GM23338 (cell line): ENCODE data around the gene HOXC5. TPM values are rescaled to one million over a fixed set of nuclear protein-coding genes. Genes with fewer than 3 reads are reported as not detected.
A peak's percentile ranks its signal among the peaks of the same experiment; 100 is the strongest.

ENCODE experiments used
- ATAC-seq: fragments of 200-7000 bp; cut with Tn5 transposase; 3 replicates; pipeline ENCODE4 v1.9.1; 2020
- DNase-seq: peaks from one replicate; pipeline ENCODE4 v3.0.0-alpha.2; 2015; ENCODE audit warnings: low spot score
- H2AFZ ChIP-seq: fragments of 200-600 bp; sonication (generic); 2 replicates; pipeline ENCODE4 v1.8.0; 2016; ENCODE audit warnings: antibody characterized with exemption, mild to moderate bottlenecking, moderate library complexity
- H3F3A ChIP-seq: fragments of 200-600 bp; sonication (generic); replicated peaks from 2 replicates; pipeline ENCODE4 v1.8.0; 2017; ENCODE audit warnings: antibody characterized with exemption, mixed run types, low read depth
- H3K27ac ChIP-seq: fragments of 200-600 bp; sonication (generic); 2 replicates; pipeline ENCODE4 v1.6.1; 2016; ENCODE audit warnings: low read depth
- H3K27me3 ChIP-seq: fragments of 200-600 bp; sonication (generic); 2 replicates; pipeline ENCODE4 v1.8.0; 2016; ENCODE audit warnings: mild to moderate bottlenecking, mixed run types, moderate library complexity; ENCODE audit not compliant: insufficient read depth
- H3K36me3 ChIP-seq: fragments of 200-600 bp; sonication (generic); 2 replicates; pipeline ENCODE4 v1.8.0; 2016; ENCODE audit warnings: mild to moderate bottlenecking; ENCODE audit not compliant: insufficient read depth
- H3K4me1 ChIP-seq: fragments of 200-600 bp; sonication (generic); 2 replicates; pipeline ENCODE4 v1.8.0; 2016; ENCODE audit warnings: mild to moderate bottlenecking, moderate library complexity; ENCODE audit not compliant: insufficient read depth
- H3K4me2 ChIP-seq: fragments of 200-600 bp; sonication (generic); 2 replicates; pipeline ENCODE4 v1.7.1; 2017; ENCODE audit warnings: mixed run types
- H3K4me3 ChIP-seq: fragments of 200-600 bp; sonication (generic); 2 replicates; pipeline ENCODE4 v1.6.1; 2016; ENCODE audit warnings: mixed run types
- H3K79me2 ChIP-seq: fragments of 200-600 bp; sonication (generic); replicated peaks from 2 replicates; pipeline ENCODE4 v1.8.0; 2017; ENCODE audit warnings: mild to moderate bottlenecking; ENCODE audit not compliant: insufficient read depth
- H3K9me2 ChIP-seq: fragments of 200-600 bp; sonication (generic); 2 replicates; pipeline ENCODE4 v1.8.0; 2017; ENCODE audit not compliant: insufficient read depth
- H4K20me1 ChIP-seq: fragments of 200-600 bp; sonication (generic); replicated peaks from 2 replicates; pipeline ENCODE4 v1.8.0; 2017; ENCODE audit warnings: mild to moderate bottlenecking; ENCODE audit not compliant: insufficient read depth
- H3K27ac Mint-ChIP-seq: 2 replicates; pipeline ENCODE4 v1.8.0; 2020; ENCODE audit warnings: inconsistent platforms, mild to moderate bottlenecking, moderate library complexity, mixed read lengths
- H3K27me3 Mint-ChIP-seq: 3 replicates; pipeline ENCODE4 v1.8.0; 2022; ENCODE audit warnings: low read depth, mild to moderate bottlenecking, moderate library complexity, mixed read lengths, inconsistent platforms; ENCODE audit not compliant: insufficient read depth, poor library complexity
- H3K36me3 Mint-ChIP-seq: 3 replicates; pipeline ENCODE4 v1.8.0; 2021; ENCODE audit warnings: low read depth, mild to moderate bottlenecking, inconsistent platforms, moderate library complexity, mixed read lengths
- H3K4me1 Mint-ChIP-seq: 3 replicates; pipeline ENCODE4 v1.8.0; 2020; ENCODE audit warnings: mild to moderate bottlenecking, inconsistent platforms, mixed read lengths
- H3K4me3 Mint-ChIP-seq: 3 replicates; pipeline ENCODE4 v1.8.0; 2021; ENCODE audit warnings: moderate library complexity, mild to moderate bottlenecking, inconsistent platforms, mixed read lengths
- H3K9me3 Mint-ChIP-seq: 3 replicates; pipeline ENCODE4 v1.8.0; 2020; ENCODE audit warnings: moderate library complexity, mild to moderate bottlenecking, inconsistent platforms, mixed read lengths
- CREB1 ChIP-seq: fragments of 250-450 bp; sonication (Bioruptor Pico); IDR thresholded peaks from 2 replicates; pipeline ENCODE4 v1.5.0; 2020; ENCODE audit warnings: low read depth, mild to moderate bottlenecking, moderate library complexity
- EZH2 ChIP-seq: fragments of 200-600 bp; sonication (generic); IDR thresholded peaks from one replicate; pipeline ENCODE4 v1.8.0; 2017; ENCODE audit warnings: antibody characterized with exemption, mild to moderate bottlenecking, low read depth; ENCODE audit not compliant: unreplicated experiment
- EZH2phosphoT487 ChIP-seq: fragments of 200-600 bp; sonication (generic); IDR thresholded peaks from one replicate; pipeline ENCODE4 v1.8.1; 2018; ENCODE audit warnings: antibody characterized with exemption; ENCODE audit not compliant: unreplicated experiment
- JUNB ChIP-seq: IDR thresholded peaks from one replicate; pipeline ENCODE4 v1.6.1; 2016; ENCODE audit warnings: antibody characterized with exemption; ENCODE audit not compliant: unreplicated experiment
- NANOG ChIP-seq: IDR thresholded peaks from 2 replicates; pipeline ENCODE4 v1.6.1; 2016; ENCODE audit warnings: antibody characterized with exemption, borderline replicate concordance
- POLR2AphosphoS5 ChIP-seq: IDR thresholded peaks from 2 replicates; pipeline ENCODE4 v1.6.1; 2016; ENCODE audit warnings: antibody characterized with exemption, low read depth
- STAT1 ChIP-seq: IDR thresholded peaks from one replicate; pipeline ENCODE4 v1.6.1; 2016; ENCODE audit warnings: antibody characterized with exemption; ENCODE audit not compliant: unreplicated experiment
- ZNF114 ChIP-seq: fragments of 250-450 bp; sonication (Bioruptor Pico); IDR thresholded peaks from 2 replicates; pipeline ENCODE4 v1.5.0; 2020; ENCODE audit warnings: mild to moderate bottlenecking, moderate library complexity
- ZNF331 ChIP-seq: fragments of 250-450 bp; sonication (Bioruptor Pico); IDR thresholded peaks from 2 replicates; pipeline ENCODE4 v1.5.0; 2020; ENCODE audit warnings: low read depth, mild to moderate bottlenecking, moderate library complexity
- polyA plus RNA-seq: library from polyadenylated mRNA; unstranded; fragments of >200 nt; fragmentation: Nextera tagmentation; extraction: Ambion mirVana; gene quantifications from 2 replicates; pipeline ENCODE4 v1.2.1, GENCODE V29; 2016
- total RNA-seq: library from RNA; depleted of rRNA; stranded (reverse); fragments of >200 nt; shearing (Covaris generic); gene quantifications from 2 replicates; pipeline ENCODE4 v1.2.3, GENCODE V29; 2014
- TF ChIP-seq, protein P1 (sequence below): IDR thresholded peaks from 2 replicates; pipeline ENCODE4 v1.6.1; 2016; ENCODE audit warnings: antibody characterized with exemption
- TF ChIP-seq, protein P2 (sequence below): IDR thresholded peaks from one replicate; pipeline ENCODE4 v1.6.1; 2018; ENCODE audit warnings: antibody characterized with exemption; ENCODE audit not compliant: unreplicated experiment
- TF ChIP-seq, protein P3 (sequence below): fragments of 250-450 bp; sonication (Bioruptor Pico); IDR thresholded peaks from 2 replicates; pipeline ENCODE4 v1.5.0; 2020; ENCODE audit warnings: mild to moderate bottlenecking, moderate library complexity
- TF ChIP-seq, protein P4 (sequence below), 2 experiments: fragments of 200-600 bp in 1 of 2; sonication (generic) in 1 of 2; conservative IDR thresholded peaks; 2 replicates each; pipeline versions ENCODE4 v1.5.1 to v1.6.1; 2016 to 2017; ENCODE audit warnings: antibody characterized with exemption in 2 of 2, low read depth in 2 of 2, mild to moderate bottlenecking in 2 of 2, moderate library complexity in 1 of 2

The HOXC5 gene
- total and polyA plus RNA-seq, 2 experiments from 2014 or later: not detected

DNA sequence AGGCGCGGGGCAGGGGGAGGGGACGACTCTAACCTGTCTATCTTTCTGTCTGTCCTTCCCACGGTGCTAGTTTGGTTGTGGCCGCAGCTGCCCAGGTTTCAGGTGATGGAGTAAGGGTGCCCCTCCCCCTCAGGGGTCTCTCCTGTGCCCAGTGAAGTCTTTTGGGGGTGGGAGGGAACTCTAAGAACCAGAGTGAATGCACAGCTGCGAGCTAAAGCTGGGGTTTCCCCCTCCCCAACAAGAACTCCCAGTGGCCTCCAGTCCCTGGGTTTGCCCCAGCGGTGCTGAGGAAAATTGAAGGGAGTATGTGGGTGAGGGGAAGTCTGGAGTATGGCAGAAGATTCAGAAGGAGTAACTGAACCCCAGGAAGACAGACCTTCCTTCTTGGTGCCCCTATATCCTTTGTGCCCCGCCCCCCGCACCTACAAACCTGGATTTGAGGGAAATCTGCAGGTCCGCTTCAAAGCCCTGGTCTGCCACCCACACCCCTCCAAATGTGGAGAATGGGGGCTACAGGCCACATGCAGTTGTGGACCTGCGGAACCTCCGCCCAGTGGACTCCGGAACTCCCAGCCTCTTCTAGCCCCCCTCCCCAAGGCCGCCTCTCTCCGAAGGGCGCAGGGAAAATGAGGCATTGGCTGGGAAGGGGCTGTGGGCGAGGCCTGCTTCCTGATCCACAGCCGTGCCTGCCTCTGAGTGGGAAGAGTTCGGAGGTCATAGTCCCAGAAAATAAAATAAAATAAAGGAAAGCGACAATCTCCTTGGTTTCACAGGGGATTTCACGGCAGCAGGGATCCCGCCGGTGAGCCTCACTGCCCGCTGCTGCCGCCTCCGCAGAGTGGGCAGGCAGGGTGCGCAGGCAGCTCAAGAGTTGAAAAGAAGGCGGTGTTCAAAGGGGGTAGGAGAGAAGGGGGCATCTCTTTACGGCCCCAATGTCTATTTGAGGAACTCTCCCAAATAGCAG, 36.3 kb upstream of the HOXC5 start:
- H3K27me3 ChIP-seq: peaks cover 100% of the 10 kb centered on the region

More for the DNA sequence above, 36.3 kb upstream of the HOXC5 start:
- H3K4me3 ChIP-seq: peak overlapping the region; percentile 51
- H3K9me3 Mint-ChIP-seq: peaks cover 3% of the 10 kb centered on the region
- H3K27ac Mint-ChIP-seq: no peak overlapping the region
- peaks cover 42% of the 10 kb centered on the region for H3K4me1 Mint-ChIP-seq
- no peak overlapping the region for H3K27ac ChIP-seq
- peak overlapping the region; percentile 81 for H3K4me2 ChIP-seq
- H4K20me1 ChIP-seq: peaks cover 13% of the 10 kb centered on the region
- peak overlapping the region; percentile 55 for H3K4me3 Mint-ChIP-seq
- DNase-seq (peak; percentile 62), ATAC-seq (peak; percentile 2; the same call in 2 of the 3 replicates)
- TF ChIP-seq, protein P1, sequence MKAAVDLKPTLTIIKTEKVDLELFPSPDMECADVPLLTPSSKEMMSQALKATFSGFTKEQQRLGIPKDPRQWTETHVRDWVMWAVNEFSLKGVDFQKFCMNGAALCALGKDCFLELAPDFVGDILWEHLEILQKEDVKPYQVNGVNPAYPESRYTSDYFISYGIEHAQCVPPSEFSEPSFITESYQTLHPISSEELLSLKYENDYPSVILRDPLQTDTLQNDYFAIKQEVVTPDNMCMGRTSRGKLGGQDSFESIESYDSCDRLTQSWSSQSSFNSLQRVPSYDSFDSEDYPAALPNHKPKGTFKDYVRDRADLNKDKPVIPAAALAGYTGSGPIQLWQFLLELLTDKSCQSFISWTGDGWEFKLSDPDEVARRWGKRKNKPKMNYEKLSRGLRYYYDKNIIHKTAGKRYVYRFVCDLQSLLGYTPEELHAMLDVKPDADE: no peak
- no peak for TF ChIP-seq STAT1
- TF ChIP-seq, protein P2, sequence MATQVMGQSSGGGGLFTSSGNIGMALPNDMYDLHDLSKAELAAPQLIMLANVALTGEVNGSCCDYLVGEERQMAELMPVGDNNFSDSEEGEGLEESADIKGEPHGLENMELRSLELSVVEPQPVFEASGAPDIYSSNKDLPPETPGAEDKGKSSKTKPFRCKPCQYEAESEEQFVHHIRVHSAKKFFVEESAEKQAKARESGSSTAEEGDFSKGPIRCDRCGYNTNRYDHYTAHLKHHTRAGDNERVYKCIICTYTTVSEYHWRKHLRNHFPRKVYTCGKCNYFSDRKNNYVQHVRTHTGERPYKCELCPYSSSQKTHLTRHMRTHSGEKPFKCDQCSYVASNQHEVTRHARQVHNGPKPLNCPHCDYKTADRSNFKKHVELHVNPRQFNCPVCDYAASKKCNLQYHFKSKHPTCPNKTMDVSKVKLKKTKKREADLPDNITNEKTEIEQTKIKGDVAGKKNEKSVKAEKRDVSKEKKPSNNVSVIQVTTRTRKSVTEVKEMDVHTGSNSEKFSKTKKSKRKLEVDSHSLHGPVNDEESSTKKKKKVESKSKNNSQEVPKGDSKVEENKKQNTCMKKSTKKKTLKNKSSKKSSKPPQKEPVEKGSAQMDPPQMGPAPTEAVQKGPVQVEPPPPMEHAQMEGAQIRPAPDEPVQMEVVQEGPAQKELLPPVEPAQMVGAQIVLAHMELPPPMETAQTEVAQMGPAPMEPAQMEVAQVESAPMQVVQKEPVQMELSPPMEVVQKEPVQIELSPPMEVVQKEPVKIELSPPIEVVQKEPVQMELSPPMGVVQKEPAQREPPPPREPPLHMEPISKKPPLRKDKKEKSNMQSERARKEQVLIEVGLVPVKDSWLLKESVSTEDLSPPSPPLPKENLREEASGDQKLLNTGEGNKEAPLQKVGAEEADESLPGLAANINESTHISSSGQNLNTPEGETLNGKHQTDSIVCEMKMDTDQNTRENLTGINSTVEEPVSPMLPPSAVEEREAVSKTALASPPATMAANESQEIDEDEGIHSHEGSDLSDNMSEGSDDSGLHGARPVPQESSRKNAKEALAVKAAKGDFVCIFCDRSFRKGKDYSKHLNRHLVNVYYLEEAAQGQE: no peak
- TF ChIP-seq, protein P3, sequence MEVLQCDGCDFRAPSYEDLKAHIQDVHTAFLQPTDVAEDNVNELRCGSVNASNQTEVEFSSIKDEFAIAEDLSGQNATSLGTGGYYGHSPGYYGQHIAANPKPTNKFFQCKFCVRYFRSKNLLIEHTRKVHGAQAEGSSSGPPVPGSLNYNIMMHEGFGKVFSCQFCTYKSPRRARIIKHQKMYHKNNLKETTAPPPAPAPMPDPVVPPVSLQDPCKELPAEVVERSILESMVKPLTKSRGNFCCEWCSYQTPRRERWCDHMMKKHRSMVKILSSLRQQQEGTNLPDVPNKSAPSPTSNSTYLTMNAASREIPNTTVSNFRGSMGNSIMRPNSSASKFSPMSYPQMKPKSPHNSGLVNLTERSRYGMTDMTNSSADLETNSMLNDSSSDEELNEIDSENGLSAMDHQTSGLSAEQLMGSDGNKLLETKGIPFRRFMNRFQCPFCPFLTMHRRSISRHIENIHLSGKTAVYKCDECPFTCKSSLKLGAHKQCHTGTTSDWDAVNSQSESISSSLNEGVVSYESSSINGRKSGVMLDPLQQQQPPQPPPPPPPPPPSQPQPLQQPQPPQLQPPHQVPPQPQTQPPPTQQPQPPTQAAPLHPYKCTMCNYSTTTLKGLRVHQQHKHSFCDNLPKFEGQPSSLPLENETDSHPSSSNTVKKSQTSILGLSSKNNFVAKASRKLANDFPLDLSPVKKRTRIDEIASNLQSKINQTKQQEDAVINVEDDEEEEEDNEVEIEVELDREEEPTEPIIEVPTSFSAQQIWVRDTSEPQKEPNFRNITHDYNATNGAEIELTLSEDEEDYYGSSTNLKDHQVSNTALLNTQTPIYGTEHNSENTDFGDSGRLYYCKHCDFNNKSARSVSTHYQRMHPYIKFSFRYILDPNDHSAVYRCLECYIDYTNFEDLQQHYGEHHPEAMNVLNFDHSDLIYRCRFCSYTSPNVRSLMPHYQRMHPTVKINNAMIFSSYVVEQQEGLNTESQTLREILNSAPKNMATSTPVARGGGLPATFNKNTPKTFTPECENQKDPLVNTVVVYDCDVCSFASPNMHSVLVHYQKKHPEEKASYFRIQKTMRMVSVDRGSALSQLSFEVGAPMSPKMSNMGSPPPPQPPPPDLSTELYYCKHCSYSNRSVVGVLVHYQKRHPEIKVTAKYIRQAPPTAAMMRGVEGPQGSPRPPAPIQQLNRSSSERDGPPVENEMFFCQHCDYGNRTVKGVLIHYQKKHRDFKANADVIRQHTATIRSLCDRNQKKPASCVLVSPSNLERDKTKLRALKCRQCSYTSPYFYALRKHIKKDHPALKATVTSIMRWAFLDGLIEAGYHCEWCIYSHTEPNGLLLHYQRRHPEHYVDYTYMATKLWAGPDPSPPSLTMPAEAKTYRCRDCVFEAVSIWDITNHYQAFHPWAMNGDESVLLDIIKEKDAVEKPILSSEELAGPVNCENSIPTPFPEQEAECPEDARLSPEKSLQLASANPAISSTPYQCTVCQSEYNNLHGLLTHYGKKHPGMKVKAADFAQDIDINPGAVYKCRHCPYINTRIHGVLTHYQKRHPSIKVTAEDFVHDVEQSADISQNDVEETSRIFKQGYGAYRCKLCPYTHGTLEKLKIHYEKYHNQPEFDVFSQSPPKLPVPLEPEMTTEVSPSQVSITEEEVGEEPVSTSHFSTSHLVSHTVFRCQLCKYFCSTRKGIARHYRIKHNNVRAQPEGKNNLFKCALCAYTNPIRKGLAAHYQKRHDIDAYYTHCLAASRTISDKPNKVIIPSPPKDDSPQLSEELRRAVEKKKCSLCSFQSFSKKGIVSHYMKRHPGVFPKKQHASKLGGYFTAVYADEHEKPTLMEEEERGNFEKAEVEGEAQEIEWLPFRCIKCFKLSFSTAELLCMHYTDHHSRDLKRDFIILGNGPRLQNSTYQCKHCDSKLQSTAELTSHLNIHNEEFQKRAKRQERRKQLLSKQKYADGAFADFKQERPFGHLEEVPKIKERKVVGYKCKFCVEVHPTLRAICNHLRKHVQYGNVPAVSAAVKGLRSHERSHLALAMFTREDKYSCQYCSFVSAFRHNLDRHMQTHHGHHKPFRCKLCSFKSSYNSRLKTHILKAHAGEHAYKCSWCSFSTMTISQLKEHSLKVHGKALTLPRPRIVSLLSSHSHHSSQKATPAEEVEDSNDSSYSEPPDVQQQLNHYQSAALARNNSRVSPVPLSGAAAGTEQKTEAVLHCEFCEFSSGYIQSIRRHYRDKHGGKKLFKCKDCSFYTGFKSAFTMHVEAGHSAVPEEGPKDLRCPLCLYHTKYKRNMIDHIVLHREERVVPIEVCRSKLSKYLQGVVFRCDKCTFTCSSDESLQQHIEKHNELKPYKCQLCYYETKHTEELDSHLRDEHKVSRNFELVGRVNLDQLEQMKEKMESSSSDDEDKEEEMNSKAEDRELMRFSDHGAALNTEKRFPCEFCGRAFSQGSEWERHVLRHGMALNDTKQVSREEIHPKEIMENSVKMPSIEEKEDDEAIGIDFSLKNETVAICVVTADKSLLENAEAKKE: no peak
- TF ChIP-seq EZH2: peak; percentile 88
- no peak for TF ChIP-seq POLR2AphosphoS5
- TF ChIP-seq JUNB: no peak
- TF ChIP-seq, protein P4, sequence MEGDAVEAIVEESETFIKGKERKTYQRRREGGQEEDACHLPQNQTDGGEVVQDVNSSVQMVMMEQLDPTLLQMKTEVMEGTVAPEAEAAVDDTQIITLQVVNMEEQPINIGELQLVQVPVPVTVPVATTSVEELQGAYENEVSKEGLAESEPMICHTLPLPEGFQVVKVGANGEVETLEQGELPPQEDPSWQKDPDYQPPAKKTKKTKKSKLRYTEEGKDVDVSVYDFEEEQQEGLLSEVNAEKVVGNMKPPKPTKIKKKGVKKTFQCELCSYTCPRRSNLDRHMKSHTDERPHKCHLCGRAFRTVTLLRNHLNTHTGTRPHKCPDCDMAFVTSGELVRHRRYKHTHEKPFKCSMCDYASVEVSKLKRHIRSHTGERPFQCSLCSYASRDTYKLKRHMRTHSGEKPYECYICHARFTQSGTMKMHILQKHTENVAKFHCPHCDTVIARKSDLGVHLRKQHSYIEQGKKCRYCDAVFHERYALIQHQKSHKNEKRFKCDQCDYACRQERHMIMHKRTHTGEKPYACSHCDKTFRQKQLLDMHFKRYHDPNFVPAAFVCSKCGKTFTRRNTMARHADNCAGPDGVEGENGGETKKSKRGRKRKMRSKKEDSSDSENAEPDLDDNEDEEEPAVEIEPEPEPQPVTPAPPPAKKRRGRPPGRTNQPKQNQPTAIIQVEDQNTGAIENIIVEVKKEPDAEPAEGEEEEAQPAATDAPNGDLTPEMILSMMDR (conservative IDR thresholded peaks at IDR 0.05; ENCODE audit: low read depth in 2 of 2): no peak
- TF ChIP-seq NANOG: no peak
- no peak for TF ChIP-seq ZNF114 (CRISPR knock-in tag)
- no peak for TF ChIP-seq ZNF331 (CRISPR knock-in tag)
- no peak for TF ChIP-seq CREB1 (CRISPR knock-in tag)
- TF ChIP-seq EZH2phosphoT487: peak; percentile 14
- no peaks in the 10 kb centered on the region for H3K36me3 ChIP-seq
- H3K79me2 ChIP-seq: no peaks in the 10 kb centered on the region
- peaks cover 30% of the 10 kb centered on the region for H3K4me1 ChIP-seq
- peaks cover 33% of the 10 kb centered on the region for H3F3A ChIP-seq
- H3K9me2 ChIP-seq: no peaks in the 10 kb centered on the region
- no peaks in the 10 kb centered on the region for H3K36me3 Mint-ChIP-seq
- H3K27me3 Mint-ChIP-seq: peaks cover 100% of the 10 kb centered on the region
- H2AFZ ChIP-seq: no peak overlapping the region
